WERI-Rb-1 (cell line): ENCODE data around the gene TBC1D1.

Experiments
- DNase-seq: peaks from one replicate; pipeline ENCODE4 v3.0.0-alpha.2; 2020
- H3K27ac ChIP-seq: fragments of 250-450 bp; sonication (Bioruptor Pico); 2 replicates; pipeline ENCODE4 v1.5.1; 2020; ENCODE audit warnings: mild to moderate bottlenecking, moderate library complexity
- H3K27me3 ChIP-seq: fragments of 250-450 bp; sonication (Bioruptor Pico); 2 replicates; pipeline ENCODE4 v1.5.1; 2021; ENCODE audit warnings: mild to moderate bottlenecking, low read depth, moderate library complexity; ENCODE audit not compliant: insufficient read depth, severe bottlenecking
- H3K36me3 ChIP-seq: fragments of 250-450 bp; sonication (Bioruptor Pico); 2 replicates; pipeline ENCODE4 v1.5.1; 2020; ENCODE audit warnings: mild to moderate bottlenecking, moderate library complexity
- H3K4me3 ChIP-seq: 2 replicates; pipeline ENCODE4 v1.5.1; 2011; ENCODE audit warnings: low read depth, mild to moderate bottlenecking, control low read depth, low read length
- H3K9me3 ChIP-seq: fragments of 250-450 bp; sonication (Bioruptor Pico); 2 replicates; pipeline ENCODE4 v1.5.1; 2021; ENCODE audit warnings: mild to moderate bottlenecking, moderate library complexity; ENCODE audit not compliant: severe bottlenecking
- TF ChIP-seq, protein P1 (sequence below): IDR thresholded peaks from 2 replicates; pipeline ENCODE4 v1.5.1; 2011; ENCODE audit warnings: low read depth, mild to moderate bottlenecking, control low read depth, inconsistent platforms, low read length

The TBC1D1 gene

DNA sequence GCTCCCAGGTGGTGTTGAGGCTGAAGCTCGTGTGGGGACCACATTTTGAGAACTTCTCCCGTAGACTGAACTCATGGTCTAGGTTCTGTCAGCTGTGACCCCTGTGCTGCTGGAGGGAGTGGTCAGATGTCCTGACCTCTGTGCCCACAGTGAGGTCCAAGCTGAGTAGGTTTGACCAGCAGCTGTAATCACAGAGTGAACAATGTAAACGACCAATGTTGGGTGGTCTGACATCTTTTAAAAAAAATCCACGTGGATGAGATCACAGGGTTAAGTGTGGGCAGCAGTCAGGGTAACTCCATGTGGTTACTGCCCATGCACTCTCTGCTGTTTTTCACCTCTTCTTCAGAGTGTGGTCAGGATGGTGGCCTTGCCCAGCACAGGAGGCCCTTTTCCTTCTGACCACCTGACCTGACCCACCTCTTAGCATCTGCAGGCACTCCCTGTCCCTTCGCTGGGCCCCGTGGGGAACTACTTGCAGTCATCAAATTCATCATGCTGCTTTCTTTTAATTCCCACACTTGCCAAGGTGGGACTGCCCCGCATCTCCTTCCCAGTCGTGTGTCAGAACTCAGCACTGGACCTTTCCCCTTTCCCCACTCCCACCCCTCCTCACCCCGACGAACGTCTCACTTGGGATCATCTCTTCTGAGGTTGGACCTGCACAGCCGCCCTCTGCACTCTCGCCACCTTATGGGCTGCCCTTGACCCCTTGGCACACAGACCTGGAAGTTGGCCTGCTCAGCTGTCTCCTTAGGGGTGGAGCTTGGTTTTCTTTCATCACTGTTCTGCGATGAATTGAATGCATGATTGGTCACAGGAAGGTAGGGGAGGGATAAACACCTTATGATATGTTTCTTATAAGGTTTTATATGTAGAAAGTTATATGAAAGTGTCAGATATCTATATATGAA, 189.4 kb downstream of the TBC1D1 start:
- TF ChIP-seq, protein P1, sequence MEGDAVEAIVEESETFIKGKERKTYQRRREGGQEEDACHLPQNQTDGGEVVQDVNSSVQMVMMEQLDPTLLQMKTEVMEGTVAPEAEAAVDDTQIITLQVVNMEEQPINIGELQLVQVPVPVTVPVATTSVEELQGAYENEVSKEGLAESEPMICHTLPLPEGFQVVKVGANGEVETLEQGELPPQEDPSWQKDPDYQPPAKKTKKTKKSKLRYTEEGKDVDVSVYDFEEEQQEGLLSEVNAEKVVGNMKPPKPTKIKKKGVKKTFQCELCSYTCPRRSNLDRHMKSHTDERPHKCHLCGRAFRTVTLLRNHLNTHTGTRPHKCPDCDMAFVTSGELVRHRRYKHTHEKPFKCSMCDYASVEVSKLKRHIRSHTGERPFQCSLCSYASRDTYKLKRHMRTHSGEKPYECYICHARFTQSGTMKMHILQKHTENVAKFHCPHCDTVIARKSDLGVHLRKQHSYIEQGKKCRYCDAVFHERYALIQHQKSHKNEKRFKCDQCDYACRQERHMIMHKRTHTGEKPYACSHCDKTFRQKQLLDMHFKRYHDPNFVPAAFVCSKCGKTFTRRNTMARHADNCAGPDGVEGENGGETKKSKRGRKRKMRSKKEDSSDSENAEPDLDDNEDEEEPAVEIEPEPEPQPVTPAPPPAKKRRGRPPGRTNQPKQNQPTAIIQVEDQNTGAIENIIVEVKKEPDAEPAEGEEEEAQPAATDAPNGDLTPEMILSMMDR: no peak
- no peak for DNase-seq
- no peak overlapping the region for H3K4me3 ChIP-seq
- no peaks in the 10 kb centered on the region for H3K9me3 ChIP-seq
- no peak overlapping the region for H3K27ac ChIP-seq
- no peaks in the 10 kb centered on the region for H3K27me3 ChIP-seq
- peaks cover 5% of the 10 kb centered on the region for H3K36me3 ChIP-seq

DNA sequence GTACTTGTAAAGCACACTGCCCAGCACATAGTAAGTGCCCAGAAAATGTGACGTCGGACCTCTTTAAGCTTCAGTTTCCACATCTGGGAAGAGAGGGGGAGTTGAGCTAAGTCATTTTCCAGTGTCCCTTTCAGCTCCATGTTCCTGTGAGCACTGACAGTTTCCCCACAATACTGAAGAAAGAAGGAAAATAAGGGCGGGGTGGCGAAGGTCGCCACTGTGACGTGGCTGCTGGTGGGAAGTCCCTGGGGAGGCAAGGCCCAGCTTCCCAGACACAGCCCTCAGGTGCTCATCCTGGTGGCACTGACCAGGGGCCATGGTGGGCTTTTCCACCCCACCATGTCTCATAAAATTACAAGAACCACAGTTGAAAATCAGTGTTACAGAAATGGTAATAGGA, 191.1 kb downstream of the TBC1D1 start:
- TF ChIP-seq, protein P1: no peak
- H3K27ac ChIP-seq: no peak overlapping the region
- no peaks in the 10 kb centered on the region for H3K9me3 ChIP-seq
- H3K4me3 ChIP-seq: no peak overlapping the region
- DNase-seq: no peak
- peaks cover 5% of the 10 kb centered on the region for H3K36me3 ChIP-seq
- H3K27me3 ChIP-seq: no peaks in the 10 kb centered on the region

DNA sequence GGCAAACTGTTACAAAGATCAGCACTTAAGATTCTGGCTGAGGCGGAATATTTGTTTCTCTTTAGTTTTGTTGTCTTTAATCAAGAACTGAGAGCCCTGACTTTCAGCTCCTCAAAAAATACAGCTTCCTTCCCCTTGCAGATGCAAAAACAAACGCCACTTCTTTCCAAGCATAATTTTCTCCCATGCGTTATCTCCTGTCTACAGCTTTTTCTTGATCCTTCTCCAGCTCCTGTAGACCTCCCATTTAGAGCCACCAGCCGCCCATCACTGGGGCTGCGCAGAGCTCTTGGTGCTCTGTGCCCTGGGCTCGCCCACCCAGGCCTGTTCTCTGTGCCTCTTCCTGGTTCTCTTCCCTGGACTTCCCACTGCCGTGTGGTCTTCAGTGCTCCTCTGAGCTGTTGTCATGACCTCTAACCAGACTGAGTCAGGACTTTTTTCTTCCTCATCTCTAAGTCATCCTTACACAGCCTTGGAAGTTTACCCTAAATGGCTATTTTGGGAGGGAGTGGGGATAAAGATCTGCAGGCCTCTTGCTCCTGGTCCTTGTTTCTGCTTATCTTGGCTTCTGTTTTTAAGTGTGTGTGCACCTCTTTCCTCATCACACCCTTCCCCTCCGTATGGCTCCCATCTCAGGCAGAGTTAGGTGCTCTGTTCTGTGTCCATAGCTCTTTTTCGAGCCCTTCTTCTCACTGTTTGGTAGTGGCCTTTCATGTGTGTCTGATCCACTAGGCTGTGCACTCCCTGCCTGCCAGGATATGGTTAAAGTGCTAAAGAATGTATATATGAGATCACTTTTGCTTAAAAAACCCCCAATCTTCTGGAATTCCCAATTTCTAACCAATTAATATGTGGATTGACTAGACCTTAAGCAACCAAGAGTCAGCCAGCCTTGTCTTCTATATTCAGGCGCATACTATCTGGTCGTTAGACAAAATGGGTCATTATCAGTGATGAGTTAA, 191.8 kb downstream of the TBC1D1 start:
- no peaks in the 10 kb centered on the region for H3K27me3 ChIP-seq
- no peak for DNase-seq
- TF ChIP-seq, protein P1: no peak
- H3K36me3 ChIP-seq: peaks cover 5% of the 10 kb centered on the region
- no peaks in the 10 kb centered on the region for H3K9me3 ChIP-seq
- no peak overlapping the region for H3K27ac ChIP-seq
- no peak overlapping the region for H3K4me3 ChIP-seq

DNA sequence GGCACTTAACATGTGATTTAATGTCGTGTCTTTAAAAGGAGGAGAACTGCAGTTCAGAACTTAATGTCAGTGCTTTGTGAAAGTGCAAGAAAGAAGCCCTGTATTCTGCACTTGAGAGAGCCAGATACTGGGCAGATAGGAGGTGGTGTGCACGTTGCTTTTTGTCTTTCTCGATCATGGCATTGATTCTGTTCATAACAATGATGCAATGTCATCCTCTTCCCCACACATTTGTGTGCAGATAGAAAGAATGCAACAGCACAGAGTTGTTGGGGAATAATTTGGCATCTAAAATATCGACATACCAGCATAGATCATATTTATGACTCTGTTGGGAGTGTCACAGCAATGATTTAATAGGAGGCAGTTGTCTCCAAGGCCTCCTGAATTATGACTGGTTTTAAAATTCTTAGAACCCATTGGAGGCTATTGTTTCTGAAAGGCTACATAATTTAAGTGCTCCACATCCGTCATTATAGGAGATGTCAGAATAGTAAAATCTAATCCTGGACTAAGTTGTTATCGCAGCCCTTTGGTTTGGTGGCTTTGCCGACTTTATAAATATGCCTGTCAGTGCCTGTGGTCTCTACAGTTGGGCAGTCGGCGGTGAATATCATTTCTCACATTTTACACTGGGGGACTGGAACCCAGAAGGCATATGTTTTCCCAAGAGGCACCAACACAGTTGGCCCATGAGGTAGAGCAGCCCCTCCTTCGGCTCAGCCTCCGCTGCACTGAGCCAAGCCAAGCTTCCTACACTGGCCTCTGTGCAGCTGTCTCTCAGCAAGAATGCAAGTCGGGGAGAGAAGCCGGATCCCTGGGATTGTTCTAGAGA, 194.2 kb downstream of the TBC1D1 start:
- no peak overlapping the region for H3K27ac ChIP-seq
- no peaks in the 10 kb centered on the region for H3K27me3 ChIP-seq
- no peak for DNase-seq
- TF ChIP-seq, protein P1: no peak
- no peak overlapping the region for H3K4me3 ChIP-seq
- H3K36me3 ChIP-seq: peaks cover 11% of the 10 kb centered on the region
- no peaks in the 10 kb centered on the region for H3K9me3 ChIP-seq

DNA sequence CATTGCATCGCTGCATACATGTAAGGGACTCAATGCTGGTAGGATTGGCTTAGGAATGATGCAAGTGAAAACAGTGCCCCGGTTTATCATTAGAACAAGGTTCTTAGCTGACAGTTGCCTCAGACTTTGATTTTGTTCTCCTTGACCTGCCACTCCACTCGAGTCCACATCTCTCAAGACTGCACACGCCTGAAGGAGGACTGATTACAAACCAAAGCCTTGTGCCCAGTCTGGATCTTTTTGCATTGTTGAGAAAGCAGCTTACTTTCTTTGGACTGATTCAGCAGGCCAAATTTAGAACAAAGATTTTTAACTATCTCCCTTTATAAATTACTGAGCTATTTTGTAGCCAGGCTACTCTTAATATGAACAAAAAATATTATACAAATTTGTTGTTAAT, 194.9 kb downstream of the TBC1D1 start:
- peaks cover 17% of the 10 kb centered on the region for H3K36me3 ChIP-seq
- TF ChIP-seq, protein P1: no peak

More for the DNA sequence above, 194.9 kb downstream of the TBC1D1 start:
- no peaks in the 10 kb centered on the region for H3K27me3 ChIP-seq
- H3K27ac ChIP-seq: no peak overlapping the region
- no peaks in the 10 kb centered on the region for H3K9me3 ChIP-seq
- no peak overlapping the region for H3K4me3 ChIP-seq
- DNase-seq: no peak
